ENCODE measurements around the gene GCLC. TPM values are rescaled to one million over a fixed set of nuclear protein-coding genes. Genes with fewer than 3 reads are reported as not detected.
"Not testable (repeated sequence)": the region's sequence is repeated elsewhere in the genome, so short reads cannot be mapped to it uniquely, and the experiment has no call there.

The GCLC gene
- total RNA-seq, 1 donor from 2014 or later: 63.1 TPM

DNA sequence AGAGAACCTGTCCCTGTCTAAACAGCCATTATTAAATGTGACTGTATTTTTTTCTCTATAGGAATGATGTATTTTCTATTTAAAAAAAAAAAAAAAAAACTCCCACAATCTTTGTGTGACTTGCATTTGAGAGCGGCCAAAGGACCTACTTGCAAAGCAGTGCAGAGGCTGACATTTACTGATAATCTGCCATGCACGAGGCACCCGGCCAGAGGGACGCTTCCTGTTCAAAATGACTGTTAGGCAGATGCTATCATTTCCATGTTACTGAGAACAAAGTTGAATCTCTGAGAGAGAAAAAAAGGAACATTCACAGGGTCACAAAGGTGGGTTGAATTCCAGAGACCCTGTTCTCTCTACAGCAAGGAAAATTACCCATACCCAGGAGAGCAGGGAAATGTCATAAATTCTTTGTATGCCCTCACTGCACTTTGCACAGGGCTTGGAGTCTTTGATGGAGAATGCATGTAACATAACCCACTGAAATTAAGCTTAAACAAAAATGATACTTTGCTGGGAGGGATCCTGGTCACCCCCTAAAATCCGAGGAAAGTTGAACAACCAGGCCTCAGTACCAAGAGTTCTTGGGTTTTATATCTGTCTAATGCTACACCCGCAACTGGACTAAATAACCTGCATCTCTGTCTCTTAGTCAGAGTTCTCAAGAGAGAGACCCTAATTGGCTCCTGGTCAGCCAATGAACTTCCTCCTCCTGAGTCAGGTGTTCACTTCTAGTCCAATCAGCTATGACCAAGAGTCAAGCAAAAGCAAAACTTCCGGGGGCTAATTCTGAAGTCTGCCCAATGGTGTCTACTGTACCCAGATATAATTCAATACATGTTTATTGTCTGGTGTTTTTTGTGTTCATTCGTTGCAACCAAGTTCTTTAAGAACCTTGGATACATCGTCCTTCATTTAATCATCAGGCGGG lies 61.2 kb downstream of the GCLC start:
- Histone ChIP-seq H3K4me1 (no peaks in the 10 kb centered on the region), H3K27me3 (no peaks in the 10 kb centered on the region), H3K27ac (no peak overlapping the region), H3K4me3 (no peak overlapping the region), H3K9me3 (no peaks in the 10 kb centered on the region), H3K36me3 (no peaks in the 10 kb centered on the region)
- peak in 1 of 2 donors; percentile 76 for DNase-seq (ENCODE audit: extremely low spot score in 2 of 2)
- TF ChIP-seq POLR2A (IDR thresholded peaks at IDR 0.05) (no peak), POLR2AphosphoS5 (IDR thresholded peaks at IDR 0.05; ENCODE audit: insufficient read depth in 1 of 2, low read depth in 1 of 2) (no peak)
- TF ChIP-seq, protein P1, sequence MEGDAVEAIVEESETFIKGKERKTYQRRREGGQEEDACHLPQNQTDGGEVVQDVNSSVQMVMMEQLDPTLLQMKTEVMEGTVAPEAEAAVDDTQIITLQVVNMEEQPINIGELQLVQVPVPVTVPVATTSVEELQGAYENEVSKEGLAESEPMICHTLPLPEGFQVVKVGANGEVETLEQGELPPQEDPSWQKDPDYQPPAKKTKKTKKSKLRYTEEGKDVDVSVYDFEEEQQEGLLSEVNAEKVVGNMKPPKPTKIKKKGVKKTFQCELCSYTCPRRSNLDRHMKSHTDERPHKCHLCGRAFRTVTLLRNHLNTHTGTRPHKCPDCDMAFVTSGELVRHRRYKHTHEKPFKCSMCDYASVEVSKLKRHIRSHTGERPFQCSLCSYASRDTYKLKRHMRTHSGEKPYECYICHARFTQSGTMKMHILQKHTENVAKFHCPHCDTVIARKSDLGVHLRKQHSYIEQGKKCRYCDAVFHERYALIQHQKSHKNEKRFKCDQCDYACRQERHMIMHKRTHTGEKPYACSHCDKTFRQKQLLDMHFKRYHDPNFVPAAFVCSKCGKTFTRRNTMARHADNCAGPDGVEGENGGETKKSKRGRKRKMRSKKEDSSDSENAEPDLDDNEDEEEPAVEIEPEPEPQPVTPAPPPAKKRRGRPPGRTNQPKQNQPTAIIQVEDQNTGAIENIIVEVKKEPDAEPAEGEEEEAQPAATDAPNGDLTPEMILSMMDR (IDR thresholded peaks at IDR 0.05): no peak
- intact Hi-C loops (cut with DNase I): loop anchor here (5.0 kb wide), 1 partner anchor 311 kb away; no protein-coding TSS in a partner anchor

DNA sequence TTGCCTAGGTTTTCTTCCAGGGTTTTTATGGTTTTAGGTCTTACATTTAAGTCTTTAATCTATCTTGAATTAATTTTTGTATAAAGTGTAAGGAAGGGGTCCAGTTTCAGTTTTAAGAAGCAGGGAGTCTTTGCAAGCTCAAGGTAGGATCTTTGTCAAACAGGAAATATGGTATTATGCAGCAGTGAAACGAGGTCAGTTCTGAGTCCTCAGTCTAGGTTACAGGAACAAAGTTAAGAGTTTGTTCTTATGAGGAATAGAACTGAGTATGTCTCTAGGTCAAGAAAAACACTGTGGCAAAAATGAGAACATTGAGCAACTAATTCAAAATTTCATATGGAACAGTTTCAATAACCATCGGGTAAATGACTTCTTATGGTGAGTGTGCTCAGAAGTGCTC lies 63.6 kb downstream of the GCLC start:
- Histone ChIP-seq H3K36me3 (no peaks in the 10 kb centered on the region), H3K9me3 (no peaks in the 10 kb centered on the region), H3K27ac (no peak overlapping the region), H3K4me1 (no peaks in the 10 kb centered on the region), H3K4me3 (no peak overlapping the region), H3K27me3 (no peaks in the 10 kb centered on the region)
- no peak for DNase-seq (ENCODE audit: extremely low spot score in 2 of 2)
- TF ChIP-seq, protein P1 (IDR thresholded peaks at IDR 0.05): no peak
- intact Hi-C loops (cut with DNase I): loop anchor here (5.0 kb wide), 1 partner anchor 309 kb away; no protein-coding TSS in a partner anchor

DNA sequence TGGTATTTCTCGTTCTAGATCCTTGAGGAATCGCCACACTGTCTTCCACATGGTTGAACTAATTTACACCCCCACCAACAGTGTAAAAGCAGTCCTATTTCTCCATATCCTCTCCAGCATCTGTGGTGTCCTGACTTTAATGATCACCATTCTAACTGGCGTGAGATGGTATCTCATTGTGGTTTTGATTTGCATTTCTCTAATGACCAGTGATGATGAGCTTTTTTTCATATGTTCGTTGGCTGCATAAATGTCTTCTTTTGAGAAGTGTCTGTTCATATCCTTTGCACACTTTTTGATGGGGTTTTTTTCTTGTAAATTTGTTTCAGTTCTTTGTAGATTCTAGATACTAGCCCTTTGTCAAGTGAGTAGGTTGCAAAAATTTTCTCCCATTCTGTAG lies 64.1 kb downstream of the GCLC start:
- DNase-seq (ENCODE audit: extremely low spot score in 2 of 2); H3K4me1 ChIP-seq; H3K36me3 ChIP-seq; H3K27ac ChIP-seq; H3K9me3 ChIP-seq; H3K4me3 ChIP-seq; H3K27me3 ChIP-seq: not testable (repeated sequence)
- intact Hi-C loops (cut with DNase I): loop anchor here (5.0 kb wide), 1 partner anchor 308 kb away; no protein-coding TSS in a partner anchor

GRCh38 chr6:53479871-53480270 lies 65.0 kb downstream of the GCLC start:
- intact Hi-C loops (cut with DNase I): loop anchor here (5.0 kb wide), 1 partner anchor 308 kb away; no protein-coding TSS in a partner anchor
- no peaks in the 10 kb centered on the region for H3K27me3 ChIP-seq
- no peaks in the 10 kb centered on the region for H3K36me3 ChIP-seq
- no peak overlapping the region for H3K27ac ChIP-seq
- no peak overlapping the region for H3K4me3 ChIP-seq
- DNase-seq (ENCODE audit: extremely low spot score in 2 of 2): no peak
- no peaks in the 10 kb centered on the region for H3K9me3 ChIP-seq
- no peaks in the 10 kb centered on the region for H3K4me1 ChIP-seq
- TF ChIP-seq, protein P1 (IDR thresholded peaks at IDR 0.05): no peak
- TF ChIP-seq POLR2AphosphoS5 (IDR thresholded peaks at IDR 0.05; ENCODE audit: insufficient read depth in 1 of 2, low read depth in 1 of 2): no peak
- no peak for TF ChIP-seq POLR2A (IDR thresholded peaks at IDR 0.05)

DNA sequence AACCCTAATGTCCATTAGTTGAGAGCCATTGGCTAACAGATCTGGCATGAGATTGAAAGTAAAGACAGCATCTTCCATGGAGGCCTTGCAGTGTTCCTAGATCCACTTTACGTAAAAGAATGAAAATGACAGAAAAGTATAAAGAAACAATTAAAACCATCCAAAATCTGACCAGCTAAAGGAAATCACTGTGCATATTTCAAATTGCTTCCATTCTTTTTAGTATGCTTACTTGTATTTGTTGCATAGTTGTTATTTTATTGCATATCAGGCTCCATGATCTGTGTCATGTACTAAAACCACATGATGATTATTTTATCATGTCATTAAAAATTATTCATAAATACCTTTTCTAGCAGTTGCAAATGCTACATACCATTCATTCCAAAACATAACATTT lies 67.9 kb downstream of the GCLC start:
- H3K9me3 ChIP-seq: no peaks in the 10 kb centered on the region
- TF ChIP-seq, protein P1 (IDR thresholded peaks at IDR 0.05): no peak
- TF ChIP-seq POLR2AphosphoS5 (IDR thresholded peaks at IDR 0.05; ENCODE audit: insufficient read depth in 1 of 2, low read depth in 1 of 2) (no peak), POLR2A (IDR thresholded peaks at IDR 0.05) (no peak)
- H3K36me3 ChIP-seq: no peaks in the 10 kb centered on the region
- no peaks in the 10 kb centered on the region for H3K27me3 ChIP-seq
- H3K27ac ChIP-seq: no peak overlapping the region
- no peak for DNase-seq (ENCODE audit: extremely low spot score in 2 of 2)
- H3K4me3 ChIP-seq: no peak overlapping the region
- intact Hi-C loops (cut with DNase I): no loop called here
- H3K4me1 ChIP-seq: no peaks in the 10 kb centered on the region
